CD4-positive, alpha-beta T cell treated with Interleukin-17A for 1 hour (primary cell): Measurements from ENCODE around the gene TRIM52.
"Not testable (repeated sequence)": the region's sequence is repeated elsewhere in the genome, so short reads cannot be mapped to it uniquely, and the experiment has no call there.

Source experiments
- DNase-seq: peaks from one replicate; pipeline ENCODE4 v3.0.0-alpha.2; 2020

The TRIM52 gene

GRCh38 chr5:181212080-181212479 is 48.9 kb downstream of the TRIM52 start:
- DNase-seq: no peak

- DNase-seq: no peak
Observed at GRCh38 chr5:181211208-181211607, 49.7 kb downstream of the TRIM52 start.

- DNase-seq: not testable (repeated sequence)
Observed at GRCh38 chr5:181210698-181211097, 50.2 kb downstream of the TRIM52 start.

- not testable (repeated sequence) for DNase-seq
Observed at GRCh38 chr5:181210148-181210547, 50.8 kb downstream of the TRIM52 start.

GRCh38 chr5:181209006-181209405 is 51.9 kb downstream of the TRIM52 start:
- DNase-seq: not testable (repeated sequence)

GRCh38 chr5:181207960-181208253 is 53.0 kb downstream of the TRIM52 start:
- no peak for DNase-seq

GRCh38 chr5:181207214-181207959 is 53.6 kb downstream of the TRIM52 start:
- DNase-seq: peak; percentile 89

GRCh38 chr5:181205761-181206649 is 54.9 kb downstream of the TRIM52 start:
- peak; percentile 27 for DNase-seq
